HepG2 (cell line): ENCODE results near the gene KRT77. TPM values are rescaled to one million over a fixed set of nuclear protein-coding genes. Genes with fewer than 3 reads are reported as not detected.
"Not testable (repeated sequence)": the region's sequence is repeated elsewhere in the genome, so short reads cannot be mapped to it uniquely, and the experiment has no call there.

Source experiments
- ATAC-seq: fragments of 200-7000 bp; cut with Tn5 transposase; 3 replicates; pipeline ENCODE4 v1.9.1; 2020; ENCODE audit warnings: mild to moderate bottlenecking, moderate library complexity
- BruUV-seq: library from RNA; stranded (reverse); fragments of 400-500 nt; replicated peaks from 2 replicates; lab custom pipeline; 2021; lab: Mats Ljungman, UMichigan
- CTCF ChIA-PET: fragments of 300-600 bp; formaldehyde crosslinking; extraction: SDS; loops from one replicate; lab custom pipeline; 2021; ENCODE audit warnings: low total read pairs, inconsistent platforms, low intra/inter-chr PET ratio; lab: Yijun Ruan, JAX
- POLR2A ChIA-PET: fragments of 350-600 bp; sonication (Branson Sonifier 250); formaldehyde crosslinking; loops from one replicate; lab custom pipeline; 2020; ENCODE audit warnings: antibody characterized with exemption, inconsistent platforms; lab: Yijun Ruan, JAX
- DNase-seq: peaks from one replicate; pipeline ENCODE4 v3.0.0-alpha.2; 2015; ENCODE audit warnings: low spot score
- FAIRE-seq: peaks from 3 replicates; lab custom pipeline; 2011; peaks lifted over from hg19 to GRCh38; lab: Jason Lieb, UNC
- H2AFZ ChIP-seq: one replicate; pipeline ENCODE4 v1.6.1; 2011; ENCODE audit warnings: low read length, inconsistent platforms
- H3K27ac ChIP-seq: fragments of 300-600 bp; 3 replicates; pipeline ENCODE4 v1.8.0; 2011; ENCODE audit warnings: mixed run types, mild to moderate bottlenecking, mixed read lengths, low read length, inconsistent platforms; ENCODE audit not compliant: insufficient read depth; ENCODE audit errors: extremely low read length
- H3K27me3 ChIP-seq, 2 experiments: fragments of 200-600 bp in 1 of 2; 2 replicates in 1 of 2; 3 replicates in 1 of 2; pipeline versions ENCODE4 v1.6.0 to v1.8.0; 2011; ENCODE audit warnings: low read length in 2 of 2, mild to moderate bottlenecking in 2 of 2, moderate library complexity in 2 of 2, inconsistent platforms in 1 of 2; ENCODE audit not compliant: insufficient read depth in 2 of 2, control insufficient read depth in 1 of 2
- H3K36me3 ChIP-seq, 2 experiments: fragments of 200-600 bp in 1 of 2; replicated peaks in 1 of 2; 2 replicates in 1 of 2; 3 replicates in 1 of 2; pipeline versions ENCODE4 v1.5.1 to v1.8.0; 2011; ENCODE audit warnings: low read length in 2 of 2, inconsistent platforms in 1 of 2; ENCODE audit not compliant: insufficient read depth in 2 of 2, control insufficient read depth in 1 of 2
- H3K4me1 ChIP-seq: 2 replicates; pipeline ENCODE4 v1.5.1; 2012; ENCODE audit warnings: low read length, inconsistent platforms; ENCODE audit not compliant: insufficient read depth
- H3K4me2 ChIP-seq: 2 replicates; pipeline ENCODE4 v1.6.0; 2011; ENCODE audit warnings: low read depth, low read length, inconsistent platforms
- H3K4me3 ChIP-seq, 3 experiments: fragments of 200-600 bp in 1 of 3; sonication (generic), shearing (Covaris generic) in 1 of 3; replicated peaks in 1 of 3; 2 replicates each; pipeline ENCODE4 v1.5.1; 2011 to 2016; ENCODE audit warnings: low read length in 3 of 3, inconsistent platforms in 2 of 3, low read depth in 2 of 3, mild to moderate bottlenecking in 2 of 3, control low read depth in 1 of 3, mixed read lengths in 1 of 3; ENCODE audit not compliant: insufficient read depth in 1 of 3
- H3K79me2 ChIP-seq: one replicate; pipeline ENCODE4 v1.6.1; 2011; ENCODE audit warnings: low read length, inconsistent platforms; ENCODE audit not compliant: insufficient read depth
- H3K9ac ChIP-seq: 2 replicates; pipeline ENCODE4 v1.6.0; 2011; ENCODE audit warnings: mild to moderate bottlenecking, low read depth, low read length, inconsistent platforms; ENCODE audit not compliant: insufficient read depth
- H3K9me3 ChIP-seq: 2 replicates; pipeline ENCODE4 v1.5.1; 2012; ENCODE audit warnings: mild to moderate bottlenecking, low read length
- H4K20me1 ChIP-seq: 2 replicates; pipeline ENCODE4 v1.6.0; 2011; ENCODE audit warnings: inconsistent platforms, mild to moderate bottlenecking, low read length, moderate library complexity; ENCODE audit not compliant: insufficient read depth
- AHDC1 ChIP-seq: sonication (generic); formaldehyde crosslinking; IDR thresholded peaks from 2 replicates; pipeline ENCODE4 v1.5.1; 2020; ENCODE audit warnings: mild to moderate bottlenecking, missing genetic modification reagents, borderline replicate concordance
- JARID2 ChIP-seq: sonication (generic); formaldehyde crosslinking; IDR thresholded peaks from 2 replicates; pipeline ENCODE4 v1.8.1; 2023; ENCODE audit warnings: missing genetic modification reagents, inconsistent platforms; ENCODE audit not compliant: insufficient replicate concordance
- ZBED4 ChIP-seq: sonication (generic); formaldehyde crosslinking; IDR thresholded peaks from 2 replicates; pipeline ENCODE4 v1.4.0; 2020; ENCODE audit warnings: missing genetic modification reagents, borderline replicate concordance
- ZHX1 ChIP-seq: sonication (generic); formaldehyde crosslinking; IDR thresholded peaks from 2 replicates; pipeline ENCODE4 v1.8.1; 2022; ENCODE audit warnings: low read depth, mild to moderate bottlenecking, missing genetic modification reagents
- WGBS: methylation state at CpG from one replicate; pipeline ENCODE4 v1.1.6; 2017; ENCODE audit warnings: low lambda C conversion rate; 5-methylcytosine and 5-hydroxymethylcytosine counted together
- in situ Hi-C: cut with HindIII; loops from 2 replicates; pipeline ENCODE4 v1.10.0; 2017; ENCODE audit warnings: low pct_unique_long_range_greater_than_20kb; ENCODE audit not compliant: extremely low pct_ligation_motif_present
- intact Hi-C: fragments of 100-400 bp; cut with micrococcal nuclease; formaldehyde crosslinking; loops from one replicate; pipeline ENCODE4 v1.10.0; 2022; ENCODE audit not compliant: unreplicated experiment
- polyA plus RNA-seq, 8 experiments: library from polyadenylated mRNA; depleted of rRNA in 3 of 8; stranded (reverse) in 7 of 8; unstranded in 1 of 8; fragments of >200 nt; fragmentation: Illumina TruSeq in 4 of 8; extraction: Trizol in 4 of 8; gene quantifications; 2 replicates each; pipeline versions ENCODE4 v1.2.1 to v1.2.3, GENCODE V29; 2011 to 2016; ENCODE audit warnings: low read depth in 4 of 8, missing spikeins in 1 of 8, mixed read lengths in 1 of 8; ENCODE audit not compliant: insufficient read depth in 1 of 8
- total RNA-seq, 5 experiments: library from RNA; depleted of rRNA; stranded (reverse); fragments of >200 nt; fragmentation: Illumina TruSeq; extraction: Trizol; gene quantifications; 2 replicates each; pipeline ENCODE4 v1.2.3, GENCODE V29; 2016; ENCODE audit warnings: low read depth in 1 of 5

Gene KRT77
- total and polyA plus RNA-seq, 2 of the 13 experiments (the other 11 are each of a cell fraction or from before 2014, with no cell fraction given): not detected

- H3K4me1 ChIP-seq, H3K36me3 ChIP-seq, H3K9ac ChIP-seq, BruUV-seq, intact Hi-C loops, POLR2A ChIA-PET, H3K4me2 ChIP-seq, H3K79me2 ChIP-seq, H3K27ac ChIP-seq, CTCF ChIA-PET, H4K20me1 ChIP-seq, H3K27me3 ChIP-seq, in situ Hi-C loops, DNase-seq, H2AFZ ChIP-seq, FAIRE-seq, H3K9me3 ChIP-seq, H3K4me3 ChIP-seq, ATAC-seq: not testable (repeated sequence)
- WGBS: 0% methylated on average over 3 of the region's 3 CpGs
Observed at GRCh38 chr12:52750532-52750931, 47.2 kb upstream of the KRT77 start.

GRCh38 chr12:52749827-52750226 is 46.5 kb upstream of the KRT77 start:
- Histone ChIP-seq H4K20me1 (no peaks in the 10 kb centered on the region), H3K9me3 (no peaks in the 10 kb centered on the region), H3K4me1 (no peaks in the 10 kb centered on the region), H2AFZ (no peak overlapping the region), H3K9ac (no peak overlapping the region), H3K4me3 (no peak overlapping the region), H3K27me3 (peaks cover 1 to 8% of the 10 kb centered on the region in 2 experiments; a peak in 3 of 5 replicates), H3K36me3 (no peaks in the 10 kb centered on the region), H3K4me2 (no peak overlapping the region), H3K27ac (no peak overlapping the region), H3K79me2 (no peaks in the 10 kb centered on the region)
- no TSS peak for BruUV-seq
- ATAC-seq: no peak
- POLR2A ChIA-PET: no interaction called here
- in situ Hi-C loops (no loop called here), intact Hi-C loops (no loop called here)
- FAIRE-seq: no peak
- CTCF ChIA-PET: no interaction called here
- WGBS: 34% methylated on average over 3 of the region's 3 CpGs
- DNase-seq: no peak
- TF ChIP-seq AHDC1 (CRISPR knock-in tag) (no peak), ZHX1 (CRISPR knock-in tag) (no peak), JARID2 (CRISPR knock-in tag) (no peak), ZBED4 (CRISPR knock-in tag) (no peak)
